GM18511 (cell line): Measurements from ENCODE around the gene MOB1A.
"Not testable (repeated sequence)": the region's sequence is repeated elsewhere in the genome, so short reads cannot be mapped to it uniquely, and the experiment has no call there.

Source experiments
- ATAC-seq: cut with Tn5 transposase; IDR thresholded peaks from one replicate; pipeline ENCODE4 v1.9.1; 2021; ENCODE audit warnings: mild to moderate bottlenecking, moderate library complexity; ENCODE audit not compliant: unreplicated experiment

Gene MOB1A

DNA sequence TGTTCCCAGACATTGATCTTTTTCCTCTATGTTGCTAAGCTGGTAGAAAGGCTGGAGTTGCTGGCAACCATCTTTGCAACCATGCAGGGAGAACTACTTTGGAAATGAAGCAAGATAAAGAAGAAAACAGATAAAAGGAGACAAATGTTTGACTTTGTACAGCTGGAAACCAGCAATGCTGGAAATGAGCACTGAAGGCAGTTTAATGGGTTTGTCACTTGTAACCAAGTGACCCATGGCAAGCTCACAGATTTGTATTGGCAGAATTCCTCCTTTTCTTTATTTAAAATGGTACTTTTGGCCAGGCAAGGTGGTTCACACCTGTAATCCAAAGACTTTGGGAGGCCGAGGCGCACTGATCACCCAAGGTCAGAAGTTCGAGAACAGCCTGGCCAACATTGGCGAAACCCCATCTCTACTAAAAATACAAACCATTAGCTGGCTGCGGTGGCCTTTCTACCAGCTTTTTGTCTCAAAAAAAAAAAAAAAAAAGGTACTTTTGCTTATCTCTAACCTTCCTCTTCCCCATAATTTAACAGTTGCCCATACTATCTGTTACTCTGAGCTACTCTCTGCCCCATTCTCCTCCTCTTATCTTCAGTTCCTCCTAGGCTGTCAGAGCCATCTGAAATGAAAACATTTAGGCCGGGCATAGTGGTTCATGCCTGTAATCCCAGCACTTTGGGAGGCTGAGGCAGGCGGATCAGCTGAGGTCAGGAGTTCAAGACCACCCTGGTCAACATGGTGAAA, 28.9 kb downstream of the MOB1A start:
- no peak for ATAC-seq

DNA sequence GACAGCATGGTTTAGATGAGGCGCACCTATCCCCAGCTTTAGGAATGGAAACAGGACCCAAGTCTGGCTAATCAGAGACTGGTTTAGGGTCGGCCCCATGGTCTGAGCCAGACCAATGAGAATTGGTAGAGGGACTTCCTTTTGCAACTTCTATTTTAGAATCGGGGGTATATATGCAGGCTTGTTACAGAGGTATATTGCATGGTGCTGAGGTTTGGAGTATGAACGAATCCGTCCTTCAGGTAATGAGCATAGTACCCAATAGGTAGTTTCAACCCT, 29.5 kb downstream of the MOB1A start:
- ATAC-seq: no peak

DNA sequence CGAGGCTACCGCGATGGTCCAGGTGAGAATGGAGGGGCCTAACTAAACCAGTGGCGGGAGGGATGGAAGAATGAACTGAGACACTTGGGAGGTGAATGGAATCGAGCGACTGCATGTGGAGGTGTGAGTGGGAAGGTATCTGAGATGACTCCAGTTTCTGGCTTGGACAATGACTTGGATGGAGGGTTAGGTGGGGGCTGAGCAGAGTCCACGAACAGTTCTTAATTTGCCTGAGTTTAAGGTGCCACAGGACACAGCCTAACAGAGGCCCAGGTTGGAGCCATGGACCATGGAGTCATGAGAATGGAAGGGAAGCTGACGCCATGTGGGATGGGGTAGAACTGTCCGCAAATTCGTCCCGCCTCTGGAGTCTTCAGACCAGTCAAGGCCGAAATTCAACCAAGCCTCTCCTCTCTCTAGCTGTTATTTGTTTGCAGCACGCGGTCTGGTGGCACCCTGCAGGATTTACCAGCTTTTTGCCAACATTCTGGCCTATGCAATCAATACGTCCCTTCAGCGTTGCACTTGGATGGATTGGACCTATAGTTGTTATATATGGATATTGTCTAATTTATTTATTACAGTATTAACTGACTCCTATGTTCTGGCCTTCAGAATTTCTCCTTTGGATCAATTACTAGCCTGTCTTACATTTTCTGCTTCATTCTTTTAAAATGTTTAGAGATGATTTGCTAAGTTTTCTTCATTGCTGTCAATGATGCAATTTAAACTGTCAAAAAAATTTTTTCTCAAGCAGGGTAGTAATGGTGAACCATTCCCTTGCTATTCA, 30.0 kb downstream of the MOB1A start:
- no peak for ATAC-seq

DNA sequence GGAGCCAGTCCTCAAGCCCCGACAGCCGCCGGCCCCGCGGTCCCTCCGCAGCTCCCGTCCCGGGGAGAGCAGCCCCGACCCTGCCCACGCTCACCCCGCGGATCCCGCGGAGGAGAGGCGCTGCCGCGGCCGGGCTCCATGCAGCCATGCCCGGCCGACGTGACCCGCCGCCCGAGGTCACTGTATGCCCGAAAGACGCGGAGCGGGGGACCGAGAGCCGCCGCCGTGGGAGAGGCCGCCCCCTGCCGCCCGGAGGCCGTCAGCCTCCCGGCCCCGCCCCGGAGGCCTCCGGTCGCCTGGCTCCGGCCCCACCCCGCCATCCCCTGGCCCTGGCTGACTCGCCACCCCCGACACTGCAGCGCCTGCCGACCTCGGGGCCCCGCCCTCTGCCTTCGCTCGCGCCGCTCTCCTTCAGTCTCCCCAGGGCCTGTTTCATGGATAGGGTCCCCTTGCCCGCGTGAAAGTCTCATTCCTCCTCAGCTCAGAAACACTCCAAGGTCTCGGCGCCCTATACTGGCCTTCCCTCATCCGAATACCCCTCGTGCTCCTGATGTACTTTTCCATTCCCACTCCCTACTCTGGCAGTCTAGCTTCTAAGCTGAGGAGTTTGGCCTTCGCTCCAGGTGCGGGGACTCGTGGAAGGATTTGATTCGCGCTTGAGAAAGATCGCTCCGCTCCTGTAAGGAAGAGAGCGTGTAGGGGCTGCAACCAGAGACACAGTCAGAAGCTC, 30.8 kb downstream of the MOB1A start, which contains the start of gene BOLA3:
Gene BOLA3 (minus strand): TSS at position 186 of the 730 bp plus-strand sequence. CDS start 38 bp downstream, at position 148.
- ATAC-seq: peak; percentile 92

DNA sequence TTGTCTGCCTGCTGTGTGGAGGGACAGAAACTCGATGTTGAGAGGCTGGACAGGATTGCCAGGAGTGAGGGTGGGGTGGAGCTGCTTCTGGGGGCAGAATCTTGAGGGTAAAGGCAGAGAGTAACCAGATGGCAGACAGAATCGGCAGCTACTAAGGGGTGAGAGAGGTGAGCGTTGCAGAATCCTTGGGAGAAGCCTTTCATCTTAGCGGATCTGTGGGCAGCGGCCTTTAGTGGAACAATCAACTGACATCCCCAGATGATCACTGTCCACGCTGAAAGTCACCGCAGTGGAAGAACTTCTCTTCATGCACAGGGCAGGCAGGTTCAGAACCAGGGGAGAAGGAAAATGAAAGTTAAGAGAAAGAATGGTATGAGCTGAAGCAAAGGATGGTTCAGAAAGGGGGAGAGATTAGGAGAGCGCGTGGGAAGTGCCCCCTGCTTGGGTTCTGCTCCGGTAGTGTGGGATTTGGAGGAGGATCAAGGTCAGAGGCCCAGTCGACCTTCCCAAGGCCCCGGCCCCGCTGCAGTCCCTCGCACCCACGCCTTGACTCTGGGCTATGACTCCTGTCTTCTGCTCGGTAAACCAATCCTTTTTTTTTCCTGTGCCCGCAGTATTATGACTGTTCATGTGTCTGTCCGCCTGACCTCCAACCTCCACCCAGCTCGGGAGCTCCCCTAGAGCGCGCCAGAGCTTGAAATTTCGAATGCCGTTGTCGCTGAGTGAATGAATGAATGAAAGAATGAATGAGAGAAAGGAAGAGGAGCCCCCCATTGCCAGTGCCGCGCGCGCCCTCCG, 31.6 kb downstream of the MOB1A start:
- peak; percentile 53 for ATAC-seq

DNA sequence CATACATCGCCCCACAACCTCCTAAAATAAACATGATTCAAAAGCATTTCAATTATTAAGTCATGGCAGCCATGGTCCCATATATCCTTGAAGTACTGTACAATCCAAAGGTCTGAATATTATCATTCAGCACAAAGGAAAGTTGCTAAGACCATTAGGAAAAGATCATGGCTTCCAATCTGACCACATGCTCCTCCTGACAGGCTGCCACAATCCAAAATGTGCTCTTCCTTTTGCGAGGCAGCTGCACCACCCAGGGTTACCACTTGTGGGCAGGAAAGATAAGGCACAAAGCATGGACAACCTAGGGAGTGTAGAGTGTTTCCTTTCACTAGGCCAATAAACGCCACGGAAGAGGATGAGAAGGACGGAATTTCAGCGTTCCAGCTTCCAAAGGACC, 36.3 kb downstream of the MOB1A start:
- ATAC-seq: no peak

DNA sequence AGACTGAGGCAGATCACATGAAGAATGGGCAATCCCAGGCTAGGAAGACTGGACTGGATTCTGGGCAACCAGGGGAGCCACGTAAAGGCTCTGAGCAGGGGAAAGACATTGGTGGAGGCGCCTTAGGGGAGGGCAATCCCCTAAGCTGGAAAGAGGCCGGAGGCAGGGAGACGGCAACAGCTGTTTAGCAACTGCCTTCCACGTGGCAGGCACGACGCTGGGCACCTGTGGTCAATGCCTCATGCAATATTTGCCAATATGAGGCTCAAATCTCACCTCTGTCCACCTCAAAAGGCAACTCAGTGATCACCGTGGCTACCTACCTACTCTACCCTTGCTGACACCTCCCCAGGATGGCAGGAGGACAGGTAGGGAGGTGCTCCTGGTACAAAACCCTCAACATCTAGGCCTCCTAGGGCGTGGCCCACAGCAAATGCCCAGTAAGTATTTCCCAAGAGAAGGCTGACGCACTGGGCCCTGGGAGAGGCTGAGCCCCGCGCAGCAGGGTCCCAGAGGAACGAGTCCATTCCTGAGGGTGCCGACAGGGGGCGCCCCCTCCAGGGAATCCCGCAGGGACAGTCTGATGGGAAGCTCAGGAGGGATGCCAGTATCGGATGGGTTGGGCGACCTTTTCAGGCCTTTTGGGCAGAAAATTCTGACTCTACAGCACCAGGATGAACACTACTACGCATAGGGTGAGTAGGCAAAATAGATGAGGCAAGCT, 39.9 kb downstream of the MOB1A start:
- ATAC-seq: no peak

DNA sequence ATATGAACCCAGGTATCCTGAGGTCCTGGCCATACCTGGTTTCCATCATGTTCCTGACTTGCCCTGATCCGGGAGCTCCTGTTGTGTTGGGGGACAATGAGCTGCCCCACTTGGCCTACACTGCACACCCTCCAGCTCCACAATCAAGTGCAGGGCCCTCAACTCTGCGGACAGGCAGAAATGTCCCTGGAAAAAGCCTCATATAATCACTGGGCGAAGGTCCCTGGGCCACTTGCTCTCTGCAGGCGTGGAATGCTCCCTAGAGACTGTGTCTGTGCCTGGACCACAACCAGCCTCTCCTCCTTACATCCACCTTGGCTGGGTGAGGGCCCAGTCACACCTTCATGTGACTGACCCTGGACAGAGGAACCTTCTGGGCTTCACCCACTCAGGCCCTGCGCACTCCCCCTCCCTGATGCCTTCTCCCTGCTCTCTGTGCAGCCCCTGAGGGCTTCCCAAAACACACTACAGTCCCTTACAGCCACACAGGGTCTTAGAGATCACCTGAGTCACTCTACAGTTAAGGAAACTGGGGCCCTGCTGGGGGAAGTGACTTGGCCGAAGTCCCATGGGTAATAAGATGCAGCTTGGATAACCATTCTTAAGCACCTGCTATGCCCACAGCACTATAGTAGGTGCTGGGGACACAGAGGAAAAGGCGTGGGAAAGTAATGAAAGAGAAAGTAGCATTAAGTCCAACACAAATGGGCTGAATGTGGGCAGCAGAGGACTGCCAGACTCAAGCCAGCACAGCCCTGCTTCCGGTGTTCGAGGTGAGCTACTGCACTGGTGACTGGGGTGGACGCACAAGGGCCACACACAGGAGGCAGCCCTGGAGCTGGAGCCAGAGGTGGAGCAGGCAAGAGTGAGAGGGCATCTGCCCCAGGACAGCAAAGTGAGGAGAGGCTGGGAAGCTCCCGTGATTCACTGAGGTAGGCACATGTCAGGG, 40.8 kb downstream of the MOB1A start:
- no peak for ATAC-seq

DNA sequence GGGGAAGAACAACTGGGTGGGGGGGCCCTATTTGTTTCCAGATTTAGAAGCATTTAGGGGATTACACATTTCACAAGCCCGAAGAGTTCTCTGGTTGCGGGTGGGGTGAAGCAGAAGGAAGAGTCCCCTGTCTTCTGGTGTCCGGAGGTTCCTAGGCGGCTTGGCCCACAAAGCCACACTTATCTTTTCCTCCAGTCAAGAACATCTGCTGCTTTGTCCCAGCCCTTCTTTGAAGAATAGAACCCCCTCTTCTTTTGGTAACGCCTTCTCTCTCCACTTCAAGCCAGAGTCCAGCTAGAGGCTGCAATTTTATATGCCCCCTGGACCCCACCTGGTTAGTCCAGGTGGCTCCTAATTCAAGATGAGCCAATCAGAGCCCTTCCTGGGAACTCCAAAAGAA, 46.8 kb downstream of the MOB1A start:
- ATAC-seq: no peak

DNA sequence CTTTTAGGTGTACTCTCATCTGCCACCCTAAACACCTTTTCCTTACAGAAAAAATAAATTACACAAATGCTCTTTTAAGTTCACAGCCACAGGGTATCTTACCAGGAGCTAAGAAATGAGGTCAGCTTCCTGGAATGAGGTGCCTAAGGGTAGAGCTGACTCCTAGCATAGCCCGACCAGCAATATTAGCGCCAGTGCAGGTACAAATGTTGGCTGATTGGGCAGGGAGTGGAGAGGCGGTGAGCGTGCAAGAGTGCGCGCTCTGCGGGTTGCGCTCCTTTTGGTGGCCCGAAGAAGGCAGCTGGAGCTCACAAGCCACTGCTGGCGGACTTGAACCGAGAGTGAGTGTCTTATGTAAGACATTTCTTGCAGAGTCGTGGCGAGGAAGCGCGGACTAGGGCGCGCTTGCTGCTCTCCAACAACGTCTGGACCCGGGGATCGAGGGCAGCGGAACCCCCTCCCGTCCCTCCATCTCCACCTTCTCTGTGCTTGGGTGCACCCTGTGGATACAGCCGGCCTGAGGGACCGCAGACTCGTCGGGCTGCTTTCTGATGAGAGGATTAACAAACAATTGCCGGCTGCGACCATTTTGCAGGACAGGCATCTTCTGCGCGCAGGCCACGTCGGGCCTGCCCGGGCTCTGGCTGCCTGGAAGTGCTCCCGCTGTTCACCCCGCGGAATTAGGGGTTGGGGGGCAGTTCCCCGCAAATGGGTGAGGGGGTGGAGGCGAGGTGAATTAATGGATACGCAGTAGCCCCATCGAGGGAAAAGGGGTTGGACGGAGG, 48.3 kb downstream of the MOB1A start:
- ATAC-seq: no peak

DNA sequence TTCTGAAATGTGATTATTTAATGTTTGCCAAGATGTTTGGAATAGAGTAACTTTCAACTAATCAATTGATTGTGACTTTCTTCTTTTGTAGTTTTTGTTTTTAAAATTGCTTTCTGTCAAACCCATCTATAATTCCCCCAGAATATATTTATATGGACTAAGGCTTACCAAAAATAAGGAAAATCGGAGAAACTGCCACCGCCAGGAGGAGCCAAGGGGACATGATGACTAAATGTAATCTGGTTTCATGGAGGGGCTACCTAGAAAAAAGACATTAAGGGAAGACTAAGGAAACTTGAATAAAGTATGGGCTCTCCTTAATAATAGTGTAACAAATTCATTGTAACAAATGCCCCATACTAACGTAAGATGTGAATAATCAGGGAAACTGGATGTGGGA, 50.5 kb downstream of the MOB1A start:
- ATAC-seq: no peak

DNA sequence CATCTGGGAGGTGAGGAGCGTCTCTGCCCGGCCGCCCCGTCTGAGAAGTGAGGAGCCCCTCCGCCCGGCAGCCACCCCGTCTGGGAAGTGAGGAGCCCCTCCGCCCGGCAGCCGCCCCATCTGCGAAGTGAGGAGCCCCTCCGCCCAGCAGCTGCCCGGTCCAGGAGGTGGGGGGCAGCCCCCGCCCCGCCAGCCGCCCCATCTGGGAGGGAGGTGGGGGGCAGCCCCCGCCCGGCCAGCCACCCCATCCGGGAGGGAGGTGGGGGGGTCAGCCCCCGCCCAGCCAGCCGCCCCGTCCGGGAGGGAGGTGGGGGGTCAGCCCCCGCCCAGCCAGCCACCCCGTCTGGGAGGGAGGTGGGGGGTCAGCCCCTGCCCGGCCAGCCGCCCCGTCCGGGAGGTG, 54.7 kb downstream of the MOB1A start:
- not testable (repeated sequence) for ATAC-seq

DNA sequence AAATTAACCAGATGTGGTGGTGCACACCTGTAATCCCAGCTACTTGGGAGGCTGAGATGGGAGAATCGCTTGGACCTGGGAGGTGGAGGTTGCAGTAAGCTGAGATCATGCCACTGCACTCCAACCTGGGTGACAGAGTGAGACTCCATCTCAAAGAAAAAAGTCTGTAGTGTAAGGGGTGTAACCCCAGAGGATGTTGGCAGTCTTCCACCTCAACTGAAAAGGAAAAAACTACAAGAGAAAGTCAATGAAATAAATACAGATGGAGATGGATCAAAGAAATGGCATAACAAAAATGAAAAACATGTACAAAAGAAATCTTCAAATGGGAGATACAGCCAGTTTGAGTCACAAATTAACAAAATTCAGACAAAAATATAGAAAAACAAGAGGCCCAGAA, 56.8 kb downstream of the MOB1A start:
- not testable (repeated sequence) for ATAC-seq

DNA sequence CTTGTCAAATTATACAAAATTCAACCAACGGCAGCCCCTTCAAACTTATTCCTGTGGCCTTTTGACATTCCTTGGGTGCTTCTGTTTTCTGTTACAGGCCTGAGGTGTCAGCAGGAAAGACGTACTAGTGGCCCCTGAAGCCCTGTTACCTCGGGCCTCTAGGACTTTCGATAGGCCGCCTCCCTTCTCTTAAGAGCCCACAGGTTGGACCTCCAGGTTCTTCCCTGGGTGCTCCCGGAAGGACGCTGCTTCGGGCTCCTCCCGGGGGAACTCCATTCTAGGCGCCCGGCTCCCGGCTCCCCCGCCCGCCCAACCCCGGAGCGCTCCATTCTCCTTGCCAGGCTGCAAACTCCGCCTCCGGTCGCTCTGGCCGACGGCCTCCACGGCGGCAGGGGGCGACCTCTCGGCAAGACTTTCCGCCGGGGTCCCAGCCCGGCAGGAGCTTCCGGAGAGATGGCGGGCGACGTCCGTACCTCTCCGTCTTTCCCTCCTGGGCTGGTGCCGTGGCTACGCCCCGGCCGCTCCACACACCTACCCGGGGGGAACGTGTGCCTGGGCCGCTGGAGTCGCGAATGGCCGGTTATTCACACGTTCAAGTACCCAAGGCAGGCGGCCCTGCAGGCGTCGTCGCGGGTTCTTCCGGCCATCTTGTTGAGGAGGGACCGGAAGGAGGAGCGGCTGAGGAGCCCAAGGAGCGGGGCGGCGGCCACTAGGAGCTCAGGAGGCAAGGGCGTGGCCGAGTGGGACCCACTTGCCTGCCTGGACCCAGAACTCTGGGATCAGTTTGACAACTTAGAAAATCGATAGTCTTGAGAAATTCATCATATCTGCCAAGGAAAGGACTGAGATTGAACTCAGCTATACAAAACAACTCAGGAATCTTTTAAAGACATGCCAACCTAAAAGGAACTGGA, 58.5 kb downstream of the MOB1A start:
- peak; percentile 94 for ATAC-seq

DNA sequence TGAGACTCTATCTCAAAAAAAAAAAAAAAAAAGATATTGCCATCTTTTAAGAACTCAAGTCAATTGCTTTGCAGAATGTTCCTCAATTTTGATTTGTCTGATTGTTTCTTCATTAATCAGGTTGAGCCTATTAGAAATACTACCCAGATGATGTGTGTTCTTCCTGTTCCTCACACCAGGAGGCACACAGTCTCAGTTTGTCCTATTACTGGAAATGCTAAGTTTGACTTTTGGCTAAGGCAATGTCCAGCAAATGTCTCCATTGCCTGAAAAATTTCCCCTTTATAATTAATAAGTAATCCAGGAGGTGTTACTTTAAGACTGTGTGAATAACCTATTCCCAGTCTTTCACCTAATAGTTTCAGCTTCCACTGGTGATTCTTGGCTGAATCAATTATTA, 59.3 kb downstream of the MOB1A start:
- no peak for ATAC-seq

DNA sequence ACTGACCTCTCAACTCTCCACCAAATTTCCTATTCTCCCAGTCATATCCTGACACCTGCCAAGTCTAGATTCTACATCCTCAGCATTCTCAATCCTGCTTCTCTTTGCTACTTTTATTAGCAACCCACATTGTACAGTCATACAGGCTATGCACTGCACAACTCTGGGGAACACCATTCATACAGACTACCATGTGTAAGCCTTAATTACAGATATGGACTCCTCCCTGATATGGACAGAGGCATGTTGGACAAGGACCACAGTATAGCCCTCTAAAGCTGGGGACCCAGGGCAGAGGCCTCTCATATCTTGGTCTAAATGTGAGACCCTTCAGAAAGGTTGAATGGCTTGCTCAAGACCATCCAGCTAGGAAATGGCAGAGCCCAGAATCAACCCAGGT, 67.3 kb downstream of the MOB1A start:
- ATAC-seq: no peak

DNA sequence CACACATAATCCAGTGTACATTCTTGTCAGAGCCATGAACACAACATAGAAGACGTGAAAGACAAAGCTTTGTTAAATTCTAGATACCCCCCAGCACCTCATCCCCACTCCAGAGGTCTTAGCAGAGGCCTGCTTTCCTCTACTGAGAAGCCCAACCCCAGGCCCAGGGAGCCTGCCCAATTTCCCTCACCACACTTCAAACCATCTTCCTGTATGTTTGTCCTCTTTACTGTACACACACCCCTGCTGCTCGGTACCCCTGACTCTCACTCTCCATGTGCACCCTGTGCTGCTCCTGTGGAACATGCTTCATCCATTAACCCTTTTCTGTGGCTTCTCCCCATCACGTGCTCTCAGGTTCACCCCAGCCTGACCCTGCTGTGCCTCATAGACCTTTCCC, 68.1 kb downstream of the MOB1A start:
- no peak for ATAC-seq
